ENCODE measurements around the gene UNC5C. TPM values are rescaled to one million over a fixed set of nuclear protein-coding genes. Genes with fewer than 3 reads are reported as not detected.

UNC5C gene
- total and polyA plus RNA-seq, 8 donors, result 0.13 to 14.3 (median 2.0) TPM

DNA sequence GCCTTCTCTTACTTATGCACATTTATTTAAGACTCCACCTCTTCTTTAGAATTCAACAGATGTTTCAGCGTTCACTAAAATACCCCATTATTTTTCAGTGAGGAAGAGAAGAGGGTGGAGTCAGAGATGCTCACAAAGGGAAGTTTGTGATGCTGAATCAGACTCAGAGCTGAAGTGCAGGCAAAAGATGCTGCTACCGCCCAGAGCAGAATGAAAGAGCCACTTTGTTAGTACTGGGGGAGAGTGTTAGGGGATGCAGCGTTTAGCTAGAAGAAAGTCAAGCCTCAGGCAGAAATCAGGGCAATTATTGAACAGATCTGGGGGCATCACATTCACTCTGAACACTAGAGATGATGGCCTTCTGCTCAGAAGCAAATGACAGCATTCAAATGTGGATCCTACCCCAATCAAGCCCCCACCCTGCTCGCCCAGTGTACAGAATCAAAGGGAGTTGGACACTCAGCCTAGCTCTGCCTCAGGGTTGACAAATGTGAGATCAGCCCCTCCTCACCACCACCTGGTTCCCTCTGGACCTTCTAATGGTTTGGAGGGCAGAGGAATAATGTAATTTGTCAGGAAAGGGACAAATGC lies 138.3 kb downstream of the UNC5C start:
- intact Hi-C loops (cut with DNase I; ENCODE audit: low total_unique reads), result no loop called here
- H3K27me3 ChIP-seq, result no peaks in the 10 kb centered on the region
- TF ChIP-seq EP300 (IDR thresholded peaks at IDR 0.05), result no peak
- TF ChIP-seq, protein P1, sequence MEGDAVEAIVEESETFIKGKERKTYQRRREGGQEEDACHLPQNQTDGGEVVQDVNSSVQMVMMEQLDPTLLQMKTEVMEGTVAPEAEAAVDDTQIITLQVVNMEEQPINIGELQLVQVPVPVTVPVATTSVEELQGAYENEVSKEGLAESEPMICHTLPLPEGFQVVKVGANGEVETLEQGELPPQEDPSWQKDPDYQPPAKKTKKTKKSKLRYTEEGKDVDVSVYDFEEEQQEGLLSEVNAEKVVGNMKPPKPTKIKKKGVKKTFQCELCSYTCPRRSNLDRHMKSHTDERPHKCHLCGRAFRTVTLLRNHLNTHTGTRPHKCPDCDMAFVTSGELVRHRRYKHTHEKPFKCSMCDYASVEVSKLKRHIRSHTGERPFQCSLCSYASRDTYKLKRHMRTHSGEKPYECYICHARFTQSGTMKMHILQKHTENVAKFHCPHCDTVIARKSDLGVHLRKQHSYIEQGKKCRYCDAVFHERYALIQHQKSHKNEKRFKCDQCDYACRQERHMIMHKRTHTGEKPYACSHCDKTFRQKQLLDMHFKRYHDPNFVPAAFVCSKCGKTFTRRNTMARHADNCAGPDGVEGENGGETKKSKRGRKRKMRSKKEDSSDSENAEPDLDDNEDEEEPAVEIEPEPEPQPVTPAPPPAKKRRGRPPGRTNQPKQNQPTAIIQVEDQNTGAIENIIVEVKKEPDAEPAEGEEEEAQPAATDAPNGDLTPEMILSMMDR (IDR thresholded peaks at IDR 0.05), result no peak
- no peak for TF ChIP-seq POLR2AphosphoS5 (IDR thresholded peaks at IDR 0.05)
- no peak for TF ChIP-seq POLR2A (IDR thresholded peaks at IDR 0.05)
- WGBS, 5 donors, result 75 to 80% (median 79%) methylated on average over 4 of the region's 4 CpGs
- no peak overlapping the region for H3K27ac ChIP-seq
- H3K4me1 ChIP-seq, result no peaks in the 10 kb centered on the region
- H3K4me3 ChIP-seq, result no peak overlapping the region
- H3K9me3 ChIP-seq, result no peaks in the 10 kb centered on the region
- DNase-seq, result no peak
- H3K36me3 ChIP-seq, result no peaks in the 10 kb centered on the region

DNA sequence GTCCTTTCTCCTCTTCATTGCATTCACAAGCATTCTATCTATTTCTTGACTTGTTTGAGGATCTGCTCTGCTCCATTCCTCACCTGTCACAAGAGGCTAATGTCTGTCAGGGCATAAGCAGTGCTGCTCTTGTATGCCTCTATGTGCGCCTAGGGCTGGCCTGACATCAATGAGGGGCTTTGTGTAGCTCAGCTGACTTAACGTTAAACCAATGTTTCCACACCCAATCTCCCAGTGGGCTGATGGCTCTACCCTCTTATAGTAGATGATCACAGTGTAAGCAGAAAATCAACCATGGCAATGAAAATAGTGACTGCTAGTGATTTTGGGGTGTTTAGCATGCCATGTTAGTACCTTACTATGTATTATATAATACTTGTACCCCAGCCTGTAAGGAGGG lies 139.0 kb downstream of the UNC5C start:
- 75 to 88% (median 78%) methylated on average over 2 of the region's 2 CpGs for WGBS, 5 donors
- H3K36me3 ChIP-seq, result no peaks in the 10 kb centered on the region
- intact Hi-C loops (cut with DNase I; ENCODE audit: low total_unique reads), result no loop called here
- no peak overlapping the region for H3K27ac ChIP-seq
- H3K9me3 ChIP-seq, result no peaks in the 10 kb centered on the region
- DNase-seq, result no peak
- no peak for TF ChIP-seq POLR2A (IDR thresholded peaks at IDR 0.05)
- TF ChIP-seq EP300 (IDR thresholded peaks at IDR 0.05), result no peak
- TF ChIP-seq POLR2AphosphoS5 (IDR thresholded peaks at IDR 0.05), result no peak
- TF ChIP-seq, protein P1 (IDR thresholded peaks at IDR 0.05), result no peak
- no peak overlapping the region for H3K4me3 ChIP-seq
- no peaks in the 10 kb centered on the region for H3K27me3 ChIP-seq
- H3K4me1 ChIP-seq, result no peaks in the 10 kb centered on the region

DNA sequence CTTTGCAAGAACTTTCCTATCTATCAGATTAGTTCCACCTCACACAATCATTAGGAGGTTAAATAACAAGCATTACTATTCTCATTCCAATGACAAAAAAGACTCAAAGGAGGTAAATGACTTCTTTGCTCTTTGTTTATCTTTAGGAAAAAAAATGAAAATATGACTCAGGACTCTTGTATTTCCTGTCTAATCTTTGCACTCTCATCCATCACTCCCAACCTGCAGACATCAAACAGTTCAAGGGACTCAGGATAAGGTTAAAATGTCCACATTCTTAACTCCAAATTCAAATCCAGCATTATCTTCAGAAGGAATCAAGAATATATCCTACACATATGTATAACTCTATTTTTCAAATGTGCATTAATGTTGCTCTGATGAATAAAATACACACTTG lies 139.6 kb downstream of the UNC5C start:
- no peaks in the 10 kb centered on the region for H3K36me3 ChIP-seq
- no peak overlapping the region for H3K27ac ChIP-seq
- DNase-seq, result no peak
- H3K9me3 ChIP-seq, result no peaks in the 10 kb centered on the region
- intact Hi-C loops (cut with DNase I; ENCODE audit: low total_unique reads), result no loop called here
- H3K4me3 ChIP-seq, result no peak overlapping the region
- TF ChIP-seq POLR2AphosphoS5 (IDR thresholded peaks at IDR 0.05), result no peak
- TF ChIP-seq POLR2A (IDR thresholded peaks at IDR 0.05), result no peak
- TF ChIP-seq, protein P1 (IDR thresholded peaks at IDR 0.05), result no peak
- TF ChIP-seq EP300 (IDR thresholded peaks at IDR 0.05), result no peak
- H3K4me1 ChIP-seq, result no peaks in the 10 kb centered on the region
- H3K27me3 ChIP-seq, result no peaks in the 10 kb centered on the region

DNA sequence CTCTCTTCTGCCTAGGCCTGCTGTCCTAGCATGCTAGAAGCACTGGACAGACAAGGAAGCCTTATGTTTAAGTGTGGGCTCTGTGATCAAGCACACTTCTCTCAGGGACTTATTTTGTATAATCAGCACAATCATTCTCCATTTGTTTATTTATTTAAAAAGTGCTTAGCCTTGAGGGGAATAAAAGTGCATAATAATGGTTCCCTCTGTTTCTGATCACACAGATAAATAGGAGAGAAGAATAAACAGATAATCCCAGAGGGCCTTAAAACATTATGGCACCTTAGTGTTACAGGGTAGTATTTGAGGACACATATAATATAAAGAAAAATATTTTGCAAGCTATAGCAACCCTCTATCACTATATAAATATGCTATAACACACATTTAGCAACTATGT lies 146.5 kb downstream of the UNC5C start:
- Histone ChIP-seq H3K9me3 (no peaks in the 10 kb centered on the region), H3K36me3 (no peaks in the 10 kb centered on the region), H3K27me3 (no peaks in the 10 kb centered on the region), H3K4me1 (no peaks in the 10 kb centered on the region), H3K4me3 (no peak overlapping the region), H3K27ac (no peak overlapping the region)
- intact Hi-C loops (cut with DNase I; ENCODE audit: low total_unique reads), result no loop called here
- TF ChIP-seq, protein P1 (IDR thresholded peaks at IDR 0.05), result no peak
- TF ChIP-seq POLR2A (IDR thresholded peaks at IDR 0.05) (no peak), EP300 (IDR thresholded peaks at IDR 0.05) (no peak), POLR2AphosphoS5 (IDR thresholded peaks at IDR 0.05) (no peak)
- no peak for DNase-seq
